T-helper 22 cell (primary cell): ENCODE measurements around the gene FAM234B.
"Not testable (repeated sequence)": the region's sequence is repeated elsewhere in the genome, so short reads cannot be mapped to it uniquely, and the experiment has no call there.

Experiments
- DNase-seq: peaks from one replicate; pipeline ENCODE4 v3.0.0-alpha.2; 2020; ENCODE audit warnings: low read depth

Gene FAM234B

GRCh38 chr12:13061377-13061776 lies 17.2 kb downstream of the FAM234B start:
- no peak for DNase-seq

- no peak for DNase-seq
Measured at GRCh38 chr12:13062669-13063068, 18.5 kb downstream of the FAM234B start.

- DNase-seq, result no peak
Measured at GRCh38 chr12:13066014-13066413, 21.8 kb downstream of the FAM234B start.

GRCh38 chr12:13066459-13066858 lies 22.3 kb downstream of the FAM234B start:
- no peak for DNase-seq

- no peak for DNase-seq
Measured at GRCh38 chr12:13067322-13067721, 23.1 kb downstream of the FAM234B start.

GRCh38 chr12:13069380-13069779 lies 25.2 kb downstream of the FAM234B start:
- DNase-seq, result no peak

- DNase-seq, result no peak
Measured at GRCh38 chr12:13071305-13072280, 27.4 kb downstream of the FAM234B start.

- DNase-seq, result no peak
Measured at GRCh38 chr12:13073173-13073572, 29.0 kb downstream of the FAM234B start.

GRCh38 chr12:13074396-13075117 lies 30.4 kb downstream of the FAM234B start:
- no peak for DNase-seq

- DNase-seq, result no peak
Measured at GRCh38 chr12:13075118-13075480, 30.9 kb downstream of the FAM234B start.

- no peak for DNase-seq
Measured at GRCh38 chr12:13075786-13076570, 31.8 kb downstream of the FAM234B start.

GRCh38 chr12:13079440-13079906 lies 35.3 kb downstream of the FAM234B start:
- no peak for DNase-seq

GRCh38 chr12:13080266-13080665 lies 36.1 kb downstream of the FAM234B start:
- no peak for DNase-seq

- DNase-seq, result no peak
Measured at GRCh38 chr12:13082861-13083260, 38.7 kb downstream of the FAM234B start.

- not testable (repeated sequence) for DNase-seq
Measured at GRCh38 chr12:13083638-13084037, 39.5 kb downstream of the FAM234B start.

- DNase-seq, result no peak
Measured at GRCh38 chr12:13084898-13085640, 40.9 kb downstream of the FAM234B start.

GRCh38 chr12:13085968-13086686 lies 41.9 kb downstream of the FAM234B start:
- no peak for DNase-seq

- DNase-seq, result no peak
Measured at GRCh38 chr12:13087766-13088165, 43.6 kb downstream of the FAM234B start.

- DNase-seq, result no peak
Measured at GRCh38 chr12:13088496-13088895, 44.3 kb downstream of the FAM234B start.

- DNase-seq, result no peak
Measured at GRCh38 chr12:13090054-13090453, 45.9 kb downstream of the FAM234B start.

- no peak for DNase-seq
Measured at GRCh38 chr12:13091832-13092231, 47.7 kb downstream of the FAM234B start.
